Effector CD4-positive, alpha-beta T cell (primary cell): Measurements from ENCODE around the gene RHBDD2.
"Not testable (repeated sequence)": the region's sequence is repeated elsewhere in the genome, so short reads cannot be mapped to it uniquely, and the experiment has no call there.

Experiments used
- DNase-seq: peaks from one replicate; pipeline ENCODE4 v3.0.0-alpha.2; 2020

Gene RHBDD2

DNA sequence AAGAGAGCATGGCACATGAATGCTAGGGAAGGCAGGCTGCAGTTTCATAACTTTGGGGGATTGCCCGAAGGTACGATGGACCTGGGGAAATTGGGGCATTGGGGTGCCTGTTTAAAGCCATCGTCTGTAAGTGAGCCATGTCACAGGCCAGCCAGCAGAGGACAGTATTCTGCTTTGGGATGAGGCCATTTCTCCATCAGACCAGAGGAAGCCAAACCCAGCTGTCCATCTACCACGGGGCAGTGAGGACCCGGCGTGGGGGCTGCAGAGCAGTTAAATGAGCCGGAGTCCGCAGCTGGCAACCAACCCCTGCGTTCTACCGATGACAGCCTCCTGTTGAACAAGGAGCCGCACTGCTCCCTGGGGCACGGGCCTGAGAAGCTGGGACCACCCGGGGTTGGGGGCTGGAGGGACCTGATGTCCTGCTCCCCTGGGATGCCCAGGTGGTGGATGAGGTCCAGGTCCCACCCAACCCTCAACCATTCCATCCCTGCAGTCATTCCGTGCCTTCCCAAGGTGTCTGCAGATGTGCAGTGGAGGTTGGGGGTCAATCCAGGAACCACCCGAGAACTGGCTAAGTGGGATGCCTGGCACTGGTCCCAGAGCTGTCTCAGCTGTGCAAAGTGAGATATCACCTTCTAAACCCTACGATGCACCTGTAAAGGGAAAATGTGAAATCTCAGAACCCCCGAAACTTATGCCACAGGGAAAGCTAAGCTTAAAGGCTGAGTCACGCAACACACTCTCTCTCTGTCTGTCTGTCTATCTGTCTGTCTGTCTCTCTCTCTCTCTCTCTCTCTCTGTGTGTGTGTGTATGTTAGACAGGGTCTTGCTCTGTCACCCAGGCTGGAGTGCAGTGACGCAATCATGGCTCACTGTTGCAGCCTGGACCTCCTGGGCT lies 12.1 kb upstream of the RHBDD2 start:
- peak; percentile 16 for DNase-seq

- no peak for DNase-seq
These were observed 11.5 kb upstream of the RHBDD2 start for GRCh38 chr7:75867390-75867717.

- no peak for DNase-seq
These were observed 10.7 kb upstream of the RHBDD2 start for GRCh38 chr7:75868153-75868552.

GRCh38 chr7:75869776-75870379 lies 9.0 kb upstream of the RHBDD2 start:
- DNase-seq: no peak

- no peak for DNase-seq
These were observed 8.2 kb upstream of the RHBDD2 start for GRCh38 chr7:75870557-75871161.

- no peak for DNase-seq
These were observed 6.6 kb upstream of the RHBDD2 start for GRCh38 chr7:75872073-75872782.

- DNase-seq: not testable (repeated sequence)
These were observed 4.7 kb upstream of the RHBDD2 start for GRCh38 chr7:75874180-75874579.

GRCh38 chr7:75875113-75876080 lies 3.4 kb upstream of the RHBDD2 start:
- no peak for DNase-seq

- no peak for DNase-seq
These were observed 2.5 kb upstream of the RHBDD2 start for GRCh38 chr7:75876126-75876881.

DNA sequence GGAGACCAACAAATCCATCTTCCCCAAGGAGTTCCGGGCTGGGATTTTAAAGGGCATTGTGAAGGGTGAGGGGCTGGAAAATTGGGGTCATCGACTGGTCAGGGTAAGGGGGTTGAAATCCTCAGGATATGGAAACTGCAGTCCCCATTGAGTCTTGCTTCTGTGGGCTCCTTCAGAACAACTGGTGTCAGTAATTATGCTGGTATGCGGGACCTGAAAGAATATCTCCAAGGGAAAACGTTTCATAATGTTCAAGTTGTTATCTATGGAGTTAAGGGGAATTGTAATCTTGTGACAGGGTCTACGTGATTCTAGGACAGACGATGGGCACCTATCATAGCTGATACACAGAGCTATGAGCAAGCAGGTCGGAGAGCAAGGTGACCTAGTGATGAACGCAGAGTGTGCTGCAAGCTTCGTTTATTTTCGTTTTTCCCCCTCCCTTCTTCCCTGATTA lies 494 bp upstream of the RHBDD2 start:
- no peak for DNase-seq

DNA sequence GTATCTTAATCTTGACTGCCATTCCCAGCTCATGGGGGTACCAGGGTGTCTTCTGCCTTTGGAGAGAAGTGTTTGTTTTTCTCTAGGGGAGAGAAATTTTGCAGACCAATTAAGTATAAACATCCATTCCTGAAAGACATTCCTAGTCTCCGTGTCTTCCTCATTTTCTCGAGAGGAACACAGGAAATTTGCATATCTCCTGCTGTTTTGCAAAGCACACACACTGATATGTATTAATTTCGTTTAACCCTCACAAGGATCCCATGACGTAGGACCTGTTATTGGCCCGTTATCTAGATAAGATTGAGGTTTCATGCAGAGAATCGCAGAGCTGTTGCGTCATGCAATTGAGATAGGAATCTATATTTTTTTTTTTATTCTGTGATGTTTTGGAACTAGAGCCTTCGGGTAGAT lies 944 bp downstream of the RHBDD2 start:
- DNase-seq: peak; percentile 53

DNA sequence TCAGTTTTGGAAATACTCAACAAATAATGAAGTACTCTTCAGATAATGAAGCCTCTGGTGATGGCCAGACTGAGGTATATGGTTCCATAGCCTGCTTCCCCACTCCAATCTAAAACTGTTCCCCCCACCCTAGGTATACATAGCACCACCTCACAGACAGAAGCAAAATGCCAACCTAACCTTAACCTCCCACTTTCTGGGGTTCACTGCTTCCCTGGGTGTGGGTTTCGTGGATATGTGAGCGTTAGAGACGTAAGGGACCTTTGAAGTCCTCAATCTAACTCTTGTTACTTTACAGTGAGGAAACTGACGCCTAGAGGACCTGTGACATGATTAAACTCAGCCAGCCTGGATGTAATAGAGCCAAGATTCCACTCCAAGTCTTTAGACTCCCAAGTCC lies 1.4 kb downstream of the RHBDD2 start:
- no peak for DNase-seq

DNA sequence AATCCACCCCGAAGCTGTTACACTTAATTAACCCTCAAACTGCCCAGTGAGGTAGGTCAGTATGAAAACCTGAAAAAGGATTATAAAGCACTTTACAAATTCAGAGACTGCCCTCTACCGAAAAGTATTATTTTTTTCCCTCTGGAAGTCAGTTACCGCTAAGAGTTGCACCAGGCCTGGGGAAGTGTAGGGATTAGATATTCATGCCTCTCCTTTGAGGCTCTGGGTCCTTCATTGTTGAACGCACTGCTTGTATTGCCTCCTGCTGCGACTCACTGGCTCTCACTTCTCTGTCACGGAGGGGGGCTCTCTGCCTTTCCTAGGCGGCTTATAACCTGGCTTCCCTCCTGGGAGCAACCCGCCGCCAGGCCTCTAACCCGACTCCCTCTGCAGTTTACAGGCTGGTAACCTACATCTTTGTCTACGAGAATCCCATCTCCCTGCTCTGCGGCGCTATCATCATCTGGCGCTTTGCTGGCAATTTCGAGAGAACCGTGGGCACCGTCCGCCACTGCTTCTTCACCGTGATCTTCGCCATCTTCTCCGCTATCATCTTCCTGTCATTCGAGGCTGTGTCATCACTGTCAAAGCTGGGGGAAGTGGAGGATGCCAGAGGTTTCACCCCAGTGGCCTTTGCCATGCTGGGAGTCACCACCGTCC lies 2.7 kb downstream of the RHBDD2 start:
- no peak for DNase-seq

- DNase-seq: not testable (repeated sequence)
These were observed 4.5 kb downstream of the RHBDD2 start for GRCh38 chr7:75883265-75883824.

DNA sequence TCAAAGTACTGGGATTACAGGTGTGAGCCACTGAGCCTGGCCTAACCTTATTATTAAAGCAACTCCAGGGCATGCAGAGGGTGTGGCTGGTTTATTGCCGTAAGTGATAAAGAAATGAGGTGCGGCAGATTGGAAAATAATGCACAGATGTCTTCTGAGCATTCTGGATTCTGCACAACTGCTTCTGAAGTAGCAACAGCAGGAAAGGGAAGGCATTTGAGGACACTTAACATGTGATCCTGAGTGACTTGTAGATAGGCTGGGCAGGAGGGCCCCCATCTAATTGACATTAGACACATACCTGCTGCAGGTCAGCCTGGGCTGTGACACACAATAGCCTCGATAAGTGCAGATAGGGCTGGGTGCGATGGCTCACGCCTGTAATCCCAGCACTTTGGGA lies 5.6 kb downstream of the RHBDD2 start:
- no peak for DNase-seq

DNA sequence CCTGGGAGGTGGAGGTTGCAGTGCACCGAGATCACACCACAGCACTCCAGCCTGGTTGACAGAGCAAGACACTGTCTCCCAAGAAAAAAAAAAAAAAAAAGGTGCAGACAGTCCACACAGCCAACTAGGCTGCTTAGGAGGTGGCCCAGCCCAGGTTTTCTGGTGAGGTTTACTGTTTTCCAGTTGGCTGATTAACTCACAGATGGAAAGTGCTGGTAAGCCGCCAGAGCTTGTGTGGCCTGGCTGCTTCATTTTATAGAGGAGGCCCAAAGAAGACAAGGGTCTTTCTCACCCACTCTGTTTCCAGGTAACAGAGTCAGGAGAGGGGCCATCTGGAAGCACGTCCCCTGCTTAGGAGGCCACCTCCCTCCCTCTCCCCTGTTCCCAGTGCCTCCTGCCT lies 6.2 kb downstream of the RHBDD2 start:
- no peak for DNase-seq

DNA sequence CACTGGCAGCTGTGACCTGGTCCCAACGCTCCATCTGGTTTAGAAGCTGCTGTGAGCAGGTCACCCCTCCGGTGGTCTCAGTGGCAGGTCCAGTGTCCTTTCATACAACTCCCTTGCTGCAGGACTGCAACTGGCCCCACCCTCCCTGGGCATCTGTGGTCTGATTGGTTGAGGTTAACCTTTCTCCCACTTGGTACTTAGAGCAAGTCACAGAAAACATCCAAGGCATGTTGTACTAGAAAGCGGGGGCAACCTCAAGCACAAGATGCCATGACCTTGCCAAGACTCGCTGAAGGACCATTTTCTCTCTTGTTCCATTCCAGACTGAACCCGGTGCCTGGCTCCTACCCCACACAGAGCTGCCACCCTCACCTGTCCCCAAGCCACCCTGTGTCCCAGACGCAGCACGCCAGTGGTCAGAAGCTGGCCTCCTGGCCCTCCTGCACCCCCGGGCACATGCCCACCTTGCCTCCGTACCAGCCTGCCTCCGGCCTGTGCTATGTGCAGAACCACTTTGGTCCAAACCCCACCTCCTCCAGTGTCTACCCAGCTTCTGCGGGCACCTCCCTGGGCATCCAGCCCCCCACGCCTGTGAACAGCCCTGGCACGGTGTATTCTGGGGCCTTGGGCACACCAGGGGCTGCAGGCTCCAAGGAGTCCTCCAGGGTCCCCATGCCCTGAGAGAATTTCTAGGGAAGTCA lies 9.0 kb downstream of the RHBDD2 start:
- no peak for DNase-seq

DNA sequence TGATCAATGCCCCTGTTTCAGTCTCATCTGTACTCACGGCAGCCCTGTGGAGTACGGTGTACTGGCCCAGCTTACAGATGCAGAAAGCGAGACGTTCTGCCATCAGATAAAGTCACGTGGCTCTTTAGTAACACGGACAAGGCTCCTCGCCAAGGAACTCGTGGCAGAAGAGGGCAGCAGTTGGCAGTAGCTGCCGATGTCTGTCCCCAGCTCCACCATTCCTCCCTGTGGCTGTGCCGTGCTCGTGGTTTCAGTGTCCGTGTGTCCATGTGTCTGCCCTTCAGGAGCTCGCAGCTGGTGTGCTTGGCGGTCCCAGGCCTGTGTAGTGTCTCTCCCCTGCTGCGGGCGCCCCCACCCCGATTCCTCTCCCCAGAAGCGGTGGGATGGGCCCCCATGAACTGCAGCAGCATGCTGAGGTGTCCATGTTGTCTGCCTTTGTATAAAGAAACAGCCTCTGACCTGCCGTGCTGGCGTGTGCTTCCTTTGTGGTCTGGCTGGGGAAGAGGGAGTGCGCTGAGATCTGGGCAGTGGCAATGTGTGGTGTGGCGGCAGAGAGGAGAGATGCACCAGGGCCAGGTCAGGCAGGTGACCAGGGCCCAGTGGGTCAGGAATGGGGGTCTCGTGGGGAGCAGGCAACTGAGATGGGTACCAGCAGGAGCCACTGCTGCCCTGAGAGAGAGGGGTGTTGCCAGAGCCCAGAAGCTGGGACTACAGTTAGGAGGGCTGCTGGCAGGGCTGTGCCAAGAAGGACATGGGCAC lies 9.8 kb downstream of the RHBDD2 start:
- DNase-seq: no peak
